ENCODE measurements around the gene SH2D3C. TPM values are rescaled to one million over a fixed set of nuclear protein-coding genes. Genes with fewer than 3 reads are reported as not detected.

SH2D3C gene
- total and polyA plus RNA-seq, 10 of the 15 experiments (the other 5 are each of a cell fraction or from before 2014, with no cell fraction given) = 1.2 to 23.5 (median 16.2) TPM

GRCh38 chr9:127785933-127786772 is 7.7 kb upstream of the SH2D3C start, which contains the start of gene CDK9 (continued):
- TF ChIP-seq POLR2AphosphoS2 (IDR thresholded peaks at IDR 0.05; ENCODE audit: low read depth, low read length) (peak; percentile 47; the same call in 1 of the 2 replicates), MLLT1 (IDR thresholded peaks at IDR 0.05) (no peak), SREBF2 (IDR thresholded peaks at IDR 0.05; ENCODE audit: low read length) (no peak), DPF2 (IDR thresholded peaks at IDR 0.05) (peak; percentile 85), E2F4 (IDR thresholded peaks at IDR 0.05; ENCODE audit: low read depth, low read length) (peak; percentile 24; the same call in 1 of the 2 replicates), PBX3 (IDR thresholded peaks at IDR 0.05; ENCODE audit: insufficient replicate concordance, low read depth, low read length) (no peak), USF2 (IDR thresholded peaks at IDR 0.05; ENCODE audit: borderline replicate concordance, low read depth, low read length) (no peak), BHLHE40 (IDR thresholded peaks at IDR 0.05; ENCODE audit: borderline replicate concordance in 1 of 2, low read depth in 2 of 2, low read length in 1 of 2) (peak; percentile 19 to 58; a peak in 1 of 4 replicates), RB1 (IDR thresholded peaks at IDR 0.05; ENCODE audit: borderline replicate concordance) (peak; percentile 68; the same call in 1 of the 2 replicates), USF1 (IDR thresholded peaks at IDR 0.05; ENCODE audit: borderline replicate concordance, extremely low read length, insufficient read depth, low read depth, low read length) (no peak), ZSCAN29 (IDR thresholded peaks at IDR 0.05) (no peak), PAX8 (IDR thresholded peaks at IDR 0.05) (no peak), NFIC (IDR thresholded peaks at IDR 0.05; ENCODE audit: low read depth, low read length) (no peak), FOS (IDR thresholded peaks at IDR 0.05; ENCODE audit: borderline replicate concordance, extremely low read depth, insufficient read length) (no peak), ATF2 (IDR thresholded peaks at IDR 0.05; ENCODE audit: low read length) (no peak)

All from GM12878 (cell line).